ENCODE data around the gene IGFN1.

The IGFN1 gene

GRCh38 chr1:201266774-201267173 lies 76.2 kb downstream of the IGFN1 start:
- no peak for DNase-seq (ENCODE audit: low read depth)

GRCh38 chr1:201267481-201268229 lies 77.0 kb downstream of the IGFN1 start:
- no peak for DNase-seq (ENCODE audit: low read depth)

- DNase-seq (ENCODE audit: low read depth) = no peak
Observed at GRCh38 chr1:201268604-201269151, 78.1 kb downstream of the IGFN1 start.

GRCh38 chr1:201269281-201269680 lies 78.7 kb downstream of the IGFN1 start:
- no peak for DNase-seq (ENCODE audit: low read depth)

GRCh38 chr1:201269900-201270410 lies 79.3 kb downstream of the IGFN1 start:
- no peak for DNase-seq (ENCODE audit: low read depth)

- no peak for DNase-seq (ENCODE audit: low read depth)
Observed at GRCh38 chr1:201270616-201271390, 80.2 kb downstream of the IGFN1 start.

GRCh38 chr1:201272799-201273198 lies 82.2 kb downstream of the IGFN1 start:
- no peak for DNase-seq (ENCODE audit: low read depth)

GRCh38 chr1:201274616-201275252 lies 84.1 kb downstream of the IGFN1 start:
- DNase-seq (ENCODE audit: low read depth) = no peak

- no peak for DNase-seq (ENCODE audit: low read depth)
Observed at GRCh38 chr1:201275253-201275666, 84.6 kb downstream of the IGFN1 start.

- no peak for DNase-seq (ENCODE audit: low read depth)
Observed at GRCh38 chr1:201276891-201277290, 86.3 kb downstream of the IGFN1 start.

GRCh38 chr1:201277441-201277840 lies 86.8 kb downstream of the IGFN1 start:
- DNase-seq (ENCODE audit: low read depth) = no peak
